Activated CD8-positive, alpha-beta memory T cell treated with anti-CD3 and anti-CD28 coated beads for 24 hours (primary cell): ENCODE data around the gene BATF.
A peak's percentile ranks its signal among the peaks of the same experiment; 100 is the strongest.

ENCODE experiments used
- DNase-seq: peaks from one replicate; pipeline ENCODE4 v3.0.0-alpha.2; 2020

Gene BATF

DNA sequence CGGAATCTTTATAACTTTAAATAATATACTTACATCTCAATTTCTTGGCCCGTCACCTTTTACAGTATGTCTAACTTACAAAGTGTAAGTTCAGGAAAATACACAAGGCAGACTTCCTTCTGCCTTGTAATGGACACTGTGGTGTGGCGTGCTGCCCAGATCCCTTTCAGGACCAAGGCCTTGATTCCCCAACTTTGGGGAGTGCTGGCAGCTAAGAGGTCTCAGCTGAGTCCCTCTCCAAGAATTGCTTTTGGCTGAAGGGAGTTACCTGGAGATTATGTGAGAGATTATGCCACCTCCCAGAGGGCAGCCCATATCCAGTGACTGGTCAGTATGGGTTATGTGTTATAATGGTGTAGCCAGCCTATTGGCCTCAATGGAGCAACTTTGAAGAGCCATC lies 21.2 kb upstream of the BATF start:
- DNase-seq, result no peak

DNA sequence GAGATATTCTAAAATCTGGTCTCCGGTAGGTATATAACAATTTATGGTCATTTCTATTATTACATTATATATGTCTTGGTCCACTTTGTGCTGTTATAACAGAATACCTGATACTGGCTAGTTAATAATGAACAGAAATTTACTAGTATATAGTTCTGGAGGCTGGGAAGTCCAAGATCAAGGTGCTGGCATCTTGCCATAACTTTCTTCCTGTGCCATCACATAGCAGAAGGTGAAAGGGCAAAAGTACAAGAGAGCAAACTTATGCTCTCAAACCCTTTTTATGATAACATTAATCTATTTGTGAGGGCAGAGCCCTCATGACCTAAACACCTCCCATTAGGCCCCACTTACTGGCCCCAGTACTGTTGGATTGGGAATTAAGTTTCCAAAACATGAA lies 17.9 kb upstream of the BATF start:
- no peak for DNase-seq

DNA sequence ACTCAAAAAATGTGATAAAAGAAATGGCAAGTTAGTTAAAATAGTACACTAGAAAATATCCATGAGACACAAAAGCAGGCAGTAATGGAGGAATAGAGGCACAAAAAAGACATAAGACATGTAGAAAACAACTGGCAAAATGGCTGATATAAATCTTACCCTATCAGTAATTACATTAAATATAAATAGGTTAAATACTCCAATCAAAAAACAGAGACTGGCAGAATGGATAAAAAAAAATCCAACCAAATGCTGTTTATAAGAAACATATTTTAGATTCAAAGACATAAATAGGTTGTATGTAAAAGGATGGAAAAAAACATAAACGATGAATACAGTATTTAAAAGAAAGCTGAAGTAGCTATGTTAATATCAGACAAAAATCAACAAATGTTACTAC lies 15.3 kb upstream of the BATF start:
- no peak for DNase-seq

DNA sequence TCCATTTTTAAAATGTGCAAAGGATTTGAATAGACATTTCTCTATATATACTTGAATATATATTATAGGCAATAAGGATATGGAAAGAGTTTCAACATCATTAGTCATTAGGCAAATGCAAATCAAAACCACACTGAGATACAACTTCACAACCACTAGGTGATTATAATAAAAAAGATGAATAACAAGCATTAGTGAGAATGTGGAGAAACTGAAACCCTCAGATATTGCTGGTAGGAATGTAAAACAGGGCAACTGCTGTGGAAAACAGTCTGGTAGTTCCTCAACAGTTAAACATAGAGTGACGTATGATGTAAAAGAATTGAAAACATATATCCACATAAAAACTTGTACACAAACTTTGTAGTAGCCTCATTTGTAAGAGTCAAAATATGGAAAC lies 11.7 kb upstream of the BATF start:
- no peak for DNase-seq

DNA sequence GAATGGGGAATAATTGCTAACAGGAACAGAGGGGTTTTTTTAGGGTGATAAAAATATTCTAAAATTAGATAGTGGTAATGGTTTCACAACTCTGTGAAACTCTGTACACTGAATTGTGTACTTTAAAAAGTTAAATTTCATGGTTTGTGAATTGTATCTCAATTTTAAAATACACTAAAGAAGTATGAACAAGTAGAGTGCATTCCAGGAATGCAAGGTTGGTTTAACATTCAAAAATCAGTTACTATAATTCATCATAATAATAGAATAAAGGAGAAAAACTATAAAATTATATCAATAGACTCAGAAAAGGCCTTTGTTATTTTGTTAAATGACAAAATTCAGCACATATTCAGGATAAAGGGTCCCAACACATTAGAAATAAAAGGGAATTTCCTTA lies 11.1 kb upstream of the BATF start:
- DNase-seq, result no peak

DNA sequence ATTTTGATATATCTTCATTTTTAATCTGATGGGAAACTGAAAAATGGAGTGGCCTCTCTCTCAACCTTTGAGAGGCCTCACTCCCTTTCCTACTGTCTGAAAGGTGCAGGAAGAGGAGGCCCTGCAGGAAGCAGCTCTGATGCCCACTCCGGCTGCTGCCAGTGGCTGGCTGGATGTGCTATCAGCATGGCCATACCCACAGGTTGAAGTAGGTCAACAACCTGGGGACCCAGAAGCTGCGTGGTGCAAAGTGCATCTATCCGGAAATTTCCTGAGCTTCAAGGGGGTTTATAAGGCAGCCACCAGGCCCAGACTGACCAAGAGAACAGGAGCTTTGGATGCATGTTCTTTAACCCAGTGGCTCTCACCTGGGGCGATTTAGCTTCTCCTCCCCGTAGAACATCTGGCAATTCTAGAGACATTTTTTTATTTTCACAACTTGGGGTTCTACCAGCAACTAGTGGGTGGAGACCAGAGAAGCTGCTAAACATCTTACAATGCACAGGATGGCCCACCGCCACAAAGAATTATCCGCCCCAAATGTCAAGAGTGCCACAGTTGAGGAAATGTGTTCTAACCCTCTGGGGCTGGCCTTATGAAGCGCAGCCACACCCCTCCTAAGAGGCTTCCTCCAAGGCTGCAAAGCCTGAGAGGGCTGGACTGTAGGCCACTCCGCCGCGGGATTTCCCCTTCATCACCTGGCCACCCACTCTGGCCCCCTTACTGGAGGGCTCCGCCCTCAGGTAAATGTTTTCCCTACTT lies 8.2 kb upstream of the BATF start:
- no peak for DNase-seq

DNA sequence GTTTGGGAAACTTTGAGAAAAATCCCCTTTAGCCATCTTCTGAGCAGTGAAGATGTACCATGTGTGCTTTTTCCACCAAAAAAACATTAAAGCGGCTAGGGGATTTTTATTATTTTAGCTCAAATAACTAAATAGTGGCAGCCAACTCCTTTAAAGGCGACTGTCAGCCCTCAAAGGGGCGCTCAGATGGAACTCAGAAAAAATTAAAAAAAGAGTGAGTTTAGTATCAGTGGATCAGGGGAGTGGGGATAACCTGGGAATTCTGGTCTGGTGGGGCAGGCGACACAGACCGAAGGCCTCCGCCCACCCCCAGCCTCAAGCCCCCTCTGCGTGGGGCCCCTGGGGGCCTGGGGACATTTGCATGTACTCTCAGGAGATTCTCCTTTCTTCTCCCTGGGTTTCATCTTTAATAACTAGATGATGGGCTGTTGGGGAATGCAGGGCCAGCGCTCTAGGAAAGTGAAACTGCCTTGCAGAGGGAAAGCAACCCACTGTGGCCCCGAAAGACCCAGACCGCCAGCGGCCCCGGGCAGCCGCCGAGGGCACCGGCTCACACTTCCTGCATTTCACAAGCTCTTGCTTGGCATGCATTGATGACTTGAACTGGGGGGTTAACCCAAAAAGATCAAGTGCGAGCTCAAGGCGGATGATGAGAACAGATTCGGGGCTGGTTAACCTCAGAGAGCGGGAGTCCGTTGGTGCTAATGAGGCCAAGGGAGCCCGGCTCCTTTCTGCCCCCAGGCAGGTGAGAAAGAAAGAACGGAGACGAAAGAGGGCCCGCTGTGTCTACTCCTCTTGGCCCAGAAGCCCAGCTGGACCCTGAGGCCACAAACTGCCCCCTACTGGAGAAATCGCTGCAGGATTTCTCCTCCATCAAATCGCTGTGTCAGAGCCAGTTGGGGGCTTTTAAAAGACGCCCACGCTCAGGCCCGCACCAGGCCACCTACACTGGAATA lies 7.3 kb upstream of the BATF start:
- peak; percentile 79 for DNase-seq

DNA sequence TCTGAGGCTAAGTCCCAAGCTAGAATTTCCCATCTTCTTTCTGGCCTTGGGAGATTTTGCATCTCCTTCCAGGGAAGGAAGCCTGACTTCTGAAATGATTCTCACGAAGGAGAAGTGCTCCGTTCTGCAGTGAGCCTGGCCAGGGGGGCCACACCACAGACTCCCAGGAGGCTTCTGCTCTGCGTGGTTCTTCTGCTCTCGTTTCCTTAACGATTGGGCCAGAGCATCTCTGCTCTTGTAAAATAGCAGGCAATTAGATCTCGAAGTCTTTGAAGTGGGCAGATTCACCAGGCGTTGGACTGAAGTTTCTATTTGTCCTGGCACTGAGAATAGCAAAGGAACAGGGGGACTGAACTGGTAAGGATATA lies 6.7 kb upstream of the BATF start:
- no peak for DNase-seq

DNA sequence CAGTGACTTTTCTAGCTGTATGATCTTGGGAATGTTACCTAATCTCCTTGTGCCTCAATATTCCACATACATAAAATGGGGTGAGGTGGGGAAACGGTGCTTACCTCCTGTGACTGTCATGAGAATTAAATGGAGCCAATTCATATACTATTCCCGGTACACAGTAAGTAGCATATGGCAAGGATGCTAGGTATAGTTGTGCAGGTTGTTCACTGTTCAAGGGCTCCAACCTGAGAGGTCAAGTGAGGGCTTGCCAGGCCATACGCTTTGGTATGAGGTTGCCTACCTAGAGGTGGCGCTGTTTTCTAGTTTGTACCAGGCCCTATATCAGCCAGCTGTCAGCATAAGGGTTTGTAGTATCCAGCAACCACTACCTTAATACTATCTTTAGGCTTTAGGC lies 3.6 kb upstream of the BATF start:
- no peak for DNase-seq

DNA sequence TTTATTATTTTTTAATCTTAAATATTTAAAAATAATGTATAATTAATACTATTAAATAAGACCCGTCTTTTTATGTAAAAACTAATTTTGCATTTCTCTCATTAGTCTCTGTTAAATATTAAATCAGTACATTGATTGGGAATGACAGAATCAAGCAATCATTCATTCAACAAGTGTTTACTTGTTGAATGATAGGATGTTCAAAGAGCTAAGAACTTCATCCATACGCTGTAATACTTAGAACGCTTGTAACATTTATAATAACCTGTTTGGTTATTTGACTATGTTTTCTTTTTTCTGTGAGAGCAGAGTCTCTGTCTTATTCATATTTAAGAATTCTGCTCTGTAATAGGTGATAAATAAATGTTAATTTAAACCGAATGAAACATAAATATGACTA lies 2.9 kb upstream of the BATF start:
- no peak for DNase-seq

DNA sequence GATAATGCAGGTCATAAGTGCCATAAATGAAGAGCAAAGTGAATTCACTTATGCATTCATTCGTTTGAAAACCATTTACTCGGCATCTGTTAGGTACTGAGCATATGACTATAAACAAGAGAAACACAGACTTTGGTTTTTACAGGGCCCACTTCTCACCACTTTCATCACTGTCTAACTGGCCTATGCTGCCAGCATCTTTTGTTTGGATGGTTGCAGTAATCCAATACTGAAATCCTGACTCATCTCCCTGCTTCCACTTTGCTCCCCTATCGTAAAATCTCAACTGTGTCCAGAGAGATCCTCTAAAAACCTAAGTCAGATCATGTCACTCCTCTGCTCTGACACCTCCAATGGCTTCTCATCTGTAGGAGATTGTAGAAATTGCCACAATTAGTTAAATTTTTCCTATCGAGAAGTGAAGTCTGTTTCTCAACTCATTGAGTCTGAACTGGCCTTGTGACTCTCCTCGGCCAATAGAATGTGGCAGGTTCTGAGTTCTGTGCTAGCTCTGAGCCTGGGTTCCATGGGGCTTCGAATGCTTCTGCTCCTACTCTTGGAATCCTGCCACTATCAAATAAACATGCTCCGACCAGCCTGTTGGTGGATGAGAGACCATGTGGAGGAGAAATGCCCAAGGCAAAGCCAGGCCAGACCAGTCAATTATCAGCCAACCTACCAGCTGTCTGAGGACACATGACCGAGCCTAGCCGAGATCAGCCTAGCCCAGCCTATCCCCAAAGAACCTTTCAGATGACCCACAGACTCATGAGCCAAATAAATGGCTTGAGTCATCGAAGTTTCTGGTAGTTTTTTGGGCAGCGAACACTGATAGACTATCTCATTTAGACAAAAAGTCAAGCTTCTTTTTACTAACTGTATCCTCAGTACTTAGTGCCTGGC lies 2.2 kb upstream of the BATF start:
- DNase-seq, result no peak

DNA sequence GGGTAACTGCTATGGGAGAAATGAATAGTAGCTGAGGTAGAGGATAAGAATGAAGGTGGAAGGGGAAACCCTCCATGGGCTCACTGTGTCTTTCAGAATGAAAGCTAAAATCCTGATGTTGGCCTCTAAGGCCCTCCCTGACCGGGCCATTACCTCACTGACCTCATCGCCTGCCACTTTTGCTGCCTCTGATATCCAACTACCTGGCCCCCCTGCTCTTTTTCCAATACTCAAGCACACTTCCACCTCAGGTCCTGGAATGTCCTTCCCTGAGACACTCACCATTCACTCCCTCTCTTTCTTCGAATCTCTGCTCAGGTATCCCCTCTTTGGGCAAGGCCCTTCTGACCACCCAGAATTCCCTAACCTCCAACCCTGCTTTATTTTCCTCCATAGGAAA lies 1.4 kb upstream of the BATF start:
- no peak for DNase-seq

DNA sequence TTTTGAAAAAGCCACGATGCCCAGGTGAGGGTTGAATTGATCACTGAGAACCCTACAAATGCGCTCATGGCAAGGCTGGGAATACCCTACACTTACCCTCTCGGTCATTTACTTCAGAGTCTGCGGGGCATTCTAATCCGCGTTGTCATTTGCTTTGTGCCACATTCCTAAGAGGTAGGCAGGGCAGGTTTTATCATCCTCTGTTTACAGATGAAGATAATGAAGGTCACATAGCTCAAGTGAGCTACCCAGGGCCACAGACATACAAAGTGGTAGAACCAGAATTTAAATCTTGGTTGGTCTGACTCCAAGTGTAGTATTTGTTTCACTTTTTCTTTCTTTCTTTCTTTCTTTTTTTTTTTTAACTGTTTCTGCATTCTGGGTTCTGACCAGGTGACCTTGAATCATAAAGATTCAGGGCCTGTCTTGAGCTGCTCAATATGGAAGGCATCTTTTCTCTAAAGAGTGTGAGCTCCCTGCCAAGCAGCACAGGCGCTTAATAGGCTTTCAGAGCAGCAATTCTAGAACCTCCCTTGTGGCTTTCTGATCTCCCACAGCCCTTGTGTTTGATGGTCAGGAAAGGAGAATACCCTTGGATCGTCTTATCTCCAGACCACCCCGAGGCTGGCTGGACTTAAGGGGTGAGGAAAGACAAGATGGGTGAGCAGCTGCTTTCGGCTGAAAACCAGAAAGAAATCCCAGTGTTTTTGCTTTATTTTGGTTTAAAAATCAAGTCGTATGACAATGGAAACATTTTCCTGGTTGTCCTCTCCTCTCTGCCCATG lies 662 bp upstream of the BATF start:
- DNase-seq, result peak; percentile 76

DNA sequence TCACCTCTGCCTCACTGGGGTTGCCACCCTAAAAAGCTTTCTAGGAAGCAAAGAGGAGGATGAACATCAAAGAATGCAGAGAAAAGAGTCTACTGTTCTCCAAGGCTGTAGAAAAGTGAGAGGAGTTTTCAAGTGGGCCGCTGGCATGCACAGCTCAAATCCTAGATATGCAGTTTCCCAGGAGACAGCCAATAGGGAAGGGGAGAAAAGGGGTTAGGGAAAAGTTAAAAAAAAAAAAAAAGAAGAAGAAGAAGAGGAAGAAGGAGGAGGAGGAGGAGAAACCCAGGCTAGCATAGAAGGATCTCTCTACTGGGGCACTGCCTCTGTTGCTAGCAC lies 682 bp downstream of the BATF start:
- DNase-seq, result no peak

DNA sequence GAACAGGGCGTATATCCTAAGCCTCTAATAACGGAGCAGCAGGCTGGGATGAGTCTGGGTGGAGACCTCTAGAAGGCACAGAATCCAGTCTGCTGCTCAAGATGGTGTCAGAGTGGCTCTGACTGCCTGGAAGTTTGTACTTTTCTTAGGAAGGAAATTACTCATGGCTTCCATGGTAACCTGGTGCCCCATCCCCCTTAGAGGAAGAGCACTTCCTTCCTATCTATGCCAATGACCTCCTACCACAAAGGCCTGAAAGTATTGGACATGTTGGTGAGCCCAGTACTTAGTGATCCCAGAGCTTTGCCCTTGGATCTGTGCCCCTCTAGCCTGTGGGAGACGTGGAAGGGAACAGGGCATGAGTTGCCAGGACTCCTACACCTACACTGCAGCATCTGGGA lies 1.5 kb downstream of the BATF start:
- DNase-seq, result no peak

DNA sequence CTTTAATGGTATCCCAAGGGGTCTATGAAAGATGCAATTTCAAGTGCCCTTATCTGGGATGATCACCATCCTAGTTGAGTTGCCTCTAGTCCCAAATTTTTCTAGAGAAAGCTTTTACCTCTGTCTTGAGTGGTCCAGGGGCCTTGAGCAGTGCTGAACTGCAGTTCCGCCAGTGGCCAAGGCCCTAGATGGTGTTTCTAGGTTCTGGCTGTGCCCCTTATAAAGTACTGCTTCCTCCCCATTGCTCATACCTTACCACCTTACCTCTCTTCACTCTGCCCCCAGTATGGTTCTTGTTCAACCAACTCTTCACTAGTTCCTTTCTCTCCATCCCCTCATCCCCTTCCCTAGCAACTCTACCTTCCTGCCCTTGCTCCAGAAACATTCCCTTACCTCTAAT lies 3.7 kb downstream of the BATF start:
- no peak for DNase-seq

DNA sequence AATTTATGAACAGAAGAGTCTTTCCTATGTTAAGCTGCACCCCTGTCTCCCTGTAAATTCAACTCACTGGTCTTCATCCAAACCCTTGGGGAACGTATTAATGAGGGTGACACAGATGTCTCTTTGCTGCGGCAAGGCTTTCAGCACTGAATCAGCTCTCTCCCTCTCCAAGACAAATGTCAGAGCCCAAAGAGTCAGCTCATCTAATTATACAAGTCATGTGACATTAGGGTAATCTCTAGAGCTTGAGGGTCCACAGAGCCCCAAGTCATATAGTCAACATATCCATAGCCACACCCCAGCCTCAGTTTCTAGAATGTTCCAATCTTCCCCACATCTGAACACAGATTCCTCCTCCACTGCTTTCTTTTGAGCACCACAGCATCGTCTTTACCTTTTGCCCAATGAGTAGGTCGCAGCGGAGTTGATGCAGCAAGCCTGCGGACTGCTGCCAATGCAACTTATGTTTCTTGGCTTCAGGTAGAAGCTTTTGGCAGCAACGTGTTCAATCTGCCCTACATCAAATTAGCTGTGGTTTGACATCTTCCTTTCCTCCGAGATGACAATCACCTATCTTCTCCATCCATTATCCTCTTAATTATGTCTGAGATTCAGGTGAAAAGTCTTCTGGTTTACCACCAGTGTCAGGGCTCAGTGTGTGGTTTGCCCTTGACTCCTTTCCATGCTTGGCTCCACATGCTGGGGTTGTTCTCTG lies 5.3 kb downstream of the BATF start:
- no peak for DNase-seq

DNA sequence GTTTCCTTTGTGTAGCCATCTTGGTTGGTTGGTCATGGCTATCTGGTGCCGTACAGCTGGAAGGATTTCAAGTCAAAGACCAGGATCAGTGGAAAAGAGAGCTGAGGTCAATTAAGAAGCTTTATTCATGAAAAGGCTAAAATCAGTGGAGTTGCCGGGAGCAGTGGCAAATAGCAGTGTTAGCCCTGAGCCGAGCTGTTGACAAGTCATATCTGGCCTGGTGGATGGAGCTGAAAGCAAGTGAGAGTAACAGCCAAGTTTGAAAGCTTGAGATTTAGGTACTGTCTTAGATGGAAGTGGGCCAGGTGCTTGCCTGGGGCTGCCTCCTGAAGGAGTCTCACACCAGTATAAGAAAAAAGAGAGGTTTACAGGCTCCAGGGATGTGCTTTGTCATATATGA lies 9.0 kb downstream of the BATF start:
- DNase-seq, result no peak

DNA sequence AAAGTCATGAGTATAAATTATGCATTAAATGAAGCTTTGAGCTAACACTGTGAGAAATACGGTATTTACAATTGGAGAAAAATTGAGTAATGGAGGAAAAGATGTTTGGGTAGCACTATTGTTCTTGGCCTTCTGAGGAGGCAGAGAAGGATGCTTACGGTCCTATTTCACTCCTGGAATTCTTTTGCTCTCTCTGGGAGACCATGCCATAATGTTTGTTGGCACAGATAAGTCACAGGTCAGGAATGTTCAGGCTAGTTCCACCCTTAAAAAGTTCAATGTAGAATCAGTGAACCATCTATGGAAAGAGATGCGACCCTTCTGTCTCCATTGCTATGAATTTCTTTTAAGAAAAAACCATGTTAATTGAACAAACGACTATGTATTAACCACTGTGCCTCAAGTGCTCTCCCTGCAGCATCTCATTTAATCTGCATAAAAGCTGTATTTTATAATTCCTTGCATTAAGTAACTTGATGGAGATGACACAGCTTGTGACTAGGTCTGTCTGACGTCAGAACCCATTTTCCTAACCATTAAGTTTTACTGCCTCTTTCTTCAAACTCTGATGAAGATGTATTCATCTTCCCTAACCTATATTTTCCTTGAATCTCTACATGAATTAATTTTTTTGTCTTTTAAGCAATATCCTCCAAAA lies 9.5 kb downstream of the BATF start:
- DNase-seq, result no peak

DNA sequence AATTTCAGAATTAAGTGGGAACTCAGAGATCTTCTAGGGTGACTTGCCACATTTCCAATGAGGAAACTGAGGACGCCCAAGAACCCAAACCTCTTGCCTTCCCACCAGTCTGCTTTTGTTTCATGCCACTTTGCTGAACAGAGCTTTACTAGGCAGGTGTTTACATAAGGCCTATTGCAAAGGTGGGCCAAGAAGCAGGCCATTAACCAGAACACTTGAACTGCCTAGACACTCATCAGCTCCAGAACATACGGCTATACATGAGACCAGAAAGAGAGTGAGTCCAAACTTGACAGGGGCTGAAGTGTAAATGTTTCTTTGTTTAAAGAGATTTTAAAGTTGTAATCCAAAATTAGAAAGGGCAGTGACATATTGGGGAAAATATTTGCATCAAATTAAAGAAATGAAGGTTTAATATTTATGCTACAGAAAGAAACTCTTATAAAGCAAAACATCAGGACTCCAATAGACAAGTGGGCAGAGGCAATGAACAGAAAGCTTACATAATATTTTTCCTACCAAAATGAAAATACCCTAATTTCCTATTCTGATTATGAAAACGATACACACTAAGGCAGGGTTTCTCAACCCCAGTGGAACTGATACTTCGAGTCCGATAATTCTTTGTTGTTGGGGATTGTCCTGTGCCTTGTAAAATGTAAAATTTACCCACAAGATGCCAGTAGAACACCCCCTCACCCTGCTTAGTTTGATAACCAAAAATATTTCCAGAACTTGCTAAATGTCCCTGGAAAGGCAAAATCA lies 11.7 kb downstream of the BATF start:
- DNase-seq, result no peak
